Muscle of leg (tissue), 11 donors: ENCODE results near the gene ACKR3. TPM values are rescaled to one million over a fixed set of nuclear protein-coding genes. Genes with fewer than 3 reads are reported as not detected.

Source experiments
- DNase-seq: peaks from one replicate; pipeline ENCODE4 v3.0.0; 2013
- H3K27ac ChIP-seq: one replicate; pipeline ENCODE4 v1.5.1; 2013; ENCODE audit warnings: mild to moderate bottlenecking, low read length, control low read depth
- H3K27me3 ChIP-seq: one replicate; pipeline ENCODE4 v1.6.1; 2013; ENCODE audit warnings: low read length; ENCODE audit not compliant: control insufficient read depth, insufficient read depth
- H3K36me3 ChIP-seq: one replicate; pipeline ENCODE4 v1.6.1; 2013; ENCODE audit warnings: low read length; ENCODE audit not compliant: control insufficient read depth, insufficient read depth
- H3K4me1 ChIP-seq: one replicate; pipeline ENCODE4 v1.6.1; 2013; ENCODE audit warnings: low read length; ENCODE audit not compliant: control insufficient read depth, insufficient read depth
- H3K4me3 ChIP-seq: one replicate; pipeline ENCODE4 v1.5.1; 2013; ENCODE audit warnings: low read length, control low read depth
- H3K9me3 ChIP-seq: replicated peaks from 2 replicates; pipeline ENCODE4 v1.6.1; 2013; ENCODE audit warnings: low read depth, low read length; ENCODE audit not compliant: control insufficient read depth
- WGBS: methylation state at CpG from one replicate; pipeline ENCODE4 v1.1.5; 2013; ENCODE audit warnings: missing lambda C conversion rate; ENCODE audit not compliant: insufficient coverage; 5-methylcytosine and 5-hydroxymethylcytosine counted together
- polyA plus RNA-seq, 8 donors: library from polyadenylated mRNA; unstranded; fragments of 120-200 nt; gene quantifications; one replicate each; pipeline versions ENCODE4 v1.2.1 to v1.2.3, GENCODE V29; 2013; ENCODE audit warnings: inconsistent platforms in 1 of 8, low replicate concordance in 1 of 8; ENCODE audit not compliant: insufficient read length in 8 of 8, insufficient read depth in 1 of 8
- total RNA-seq: library from RNA; stranded (reverse); fragments of 120-200 nt; gene quantifications from one replicate; pipeline ENCODE4 v1.2.4, GENCODE V29; 2013

Gene ACKR3
- total and polyA plus RNA-seq, 9 donors: 14.7 to 29.3 (median 24.1) TPM

DNA sequence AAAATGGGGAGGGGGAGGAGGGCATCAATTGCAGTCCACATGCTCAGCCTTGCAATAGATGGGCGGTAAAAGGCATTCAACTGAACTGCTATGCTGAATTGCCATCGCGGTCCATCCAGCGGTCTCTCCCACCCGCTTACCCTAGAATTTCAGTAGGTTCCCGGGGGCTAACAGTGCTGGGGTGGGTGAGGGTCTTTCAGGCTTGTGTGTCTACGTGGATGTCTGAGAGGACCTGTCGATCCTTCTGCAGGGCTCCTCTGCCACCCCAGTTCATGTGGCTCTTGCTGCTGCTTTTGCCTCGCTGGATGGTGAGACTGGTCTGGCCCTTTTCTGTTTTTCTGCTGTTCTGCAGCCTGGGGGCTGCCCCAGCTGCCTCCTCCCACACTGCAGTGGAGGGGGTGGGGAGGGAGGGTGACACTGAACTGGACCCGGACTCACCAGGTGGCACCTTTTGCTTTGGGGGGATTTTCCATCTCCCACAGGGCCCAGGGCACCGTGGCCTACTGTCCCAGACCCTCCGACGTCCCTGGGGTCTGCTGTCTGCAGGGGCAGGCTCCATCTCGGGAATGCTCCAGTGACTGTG is 14.1 kb downstream of the ACKR3 start:
- H3K27me3 ChIP-seq: no peaks in the 10 kb centered on the region
- H3K4me1 ChIP-seq: no peaks in the 10 kb centered on the region
- H3K27ac ChIP-seq: no peak overlapping the region
- no peak for DNase-seq
- no peak overlapping the region for H3K4me3 ChIP-seq
- WGBS: 83% methylated on average over 10 of the region's 14 CpGs
- no peaks in the 10 kb centered on the region for H3K9me3 ChIP-seq
- peaks cover 14% of the 10 kb centered on the region for H3K36me3 ChIP-seq

DNA sequence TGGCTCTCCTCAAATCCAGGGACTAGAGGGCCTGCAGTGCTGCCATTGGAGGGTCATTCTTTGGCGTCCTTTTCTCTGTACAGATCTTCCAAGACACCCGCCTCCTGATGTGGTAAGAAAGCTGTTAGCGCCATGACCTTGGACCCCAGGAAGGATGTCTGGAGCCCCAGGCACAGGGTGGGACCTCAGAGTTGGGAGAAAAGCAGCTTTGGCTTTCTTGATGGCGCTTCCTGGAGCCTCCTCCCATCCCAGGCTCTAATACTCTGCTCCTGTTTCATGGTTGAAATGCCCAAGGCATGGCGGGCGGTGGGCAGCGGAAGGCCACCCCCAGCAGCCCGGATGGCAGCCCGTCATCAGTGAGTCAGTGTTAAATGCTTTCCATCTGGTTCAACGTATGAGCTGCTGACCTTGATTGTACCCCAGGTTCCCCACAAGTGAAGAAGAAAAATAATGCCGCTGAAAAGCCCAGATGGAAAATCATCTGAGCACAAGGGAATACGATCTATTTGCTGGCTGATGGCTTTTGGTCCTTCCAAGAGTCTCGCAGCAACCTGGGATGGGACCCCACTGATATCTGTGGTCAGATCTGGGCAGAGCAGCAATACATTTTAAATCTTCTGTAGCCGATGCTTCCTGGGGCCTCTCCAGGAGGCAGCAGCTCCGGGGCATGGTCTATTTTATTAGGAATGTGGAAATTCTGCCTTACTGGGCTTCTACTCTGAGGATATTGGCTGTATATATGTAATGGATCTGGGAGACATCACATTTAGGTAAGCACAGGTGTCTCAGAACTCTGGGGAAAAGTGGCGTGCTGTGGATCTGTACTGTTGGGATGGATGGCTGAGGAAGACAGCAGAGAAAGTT is 15.1 kb downstream of the ACKR3 start:
- DNase-seq: no peak
- WGBS: 71% methylated on average over 11 of the region's 16 CpGs
- Histone ChIP-seq H3K27ac (no peak overlapping the region), H3K9me3 (no peaks in the 10 kb centered on the region), H3K4me1 (peaks cover 5% of the 10 kb centered on the region), H3K4me3 (no peak overlapping the region), H3K27me3 (no peaks in the 10 kb centered on the region), H3K36me3 (peaks cover 14% of the 10 kb centered on the region)

DNA sequence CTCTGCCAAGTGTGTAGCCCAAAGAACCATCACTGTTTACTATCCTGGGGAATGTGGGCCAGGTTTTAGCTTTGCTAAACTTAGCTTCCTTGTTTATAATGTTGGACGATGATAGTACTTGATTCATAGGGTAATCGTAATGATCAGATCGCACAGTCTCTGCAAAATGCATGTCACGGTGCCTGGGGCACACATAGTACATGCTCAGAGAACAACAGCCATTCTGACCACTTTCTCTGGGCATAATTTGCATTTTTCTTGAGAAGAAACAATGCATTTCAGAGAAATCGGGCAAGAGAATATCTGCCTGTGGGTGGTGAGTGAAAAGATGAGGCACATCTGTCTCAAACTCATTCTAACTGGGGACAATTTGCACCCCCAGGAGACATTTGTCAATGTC is 16.3 kb downstream of the ACKR3 start:
- no peak for DNase-seq
- Histone ChIP-seq H3K4me3 (no peak overlapping the region), H3K9me3 (no peaks in the 10 kb centered on the region), H3K27ac (no peak overlapping the region), H3K27me3 (no peaks in the 10 kb centered on the region), H3K4me1 (peaks cover 5% of the 10 kb centered on the region), H3K36me3 (peaks cover 7% of the 10 kb centered on the region)
- no CpG with 5 or more reads among the region's 5 CpGs for WGBS

DNA sequence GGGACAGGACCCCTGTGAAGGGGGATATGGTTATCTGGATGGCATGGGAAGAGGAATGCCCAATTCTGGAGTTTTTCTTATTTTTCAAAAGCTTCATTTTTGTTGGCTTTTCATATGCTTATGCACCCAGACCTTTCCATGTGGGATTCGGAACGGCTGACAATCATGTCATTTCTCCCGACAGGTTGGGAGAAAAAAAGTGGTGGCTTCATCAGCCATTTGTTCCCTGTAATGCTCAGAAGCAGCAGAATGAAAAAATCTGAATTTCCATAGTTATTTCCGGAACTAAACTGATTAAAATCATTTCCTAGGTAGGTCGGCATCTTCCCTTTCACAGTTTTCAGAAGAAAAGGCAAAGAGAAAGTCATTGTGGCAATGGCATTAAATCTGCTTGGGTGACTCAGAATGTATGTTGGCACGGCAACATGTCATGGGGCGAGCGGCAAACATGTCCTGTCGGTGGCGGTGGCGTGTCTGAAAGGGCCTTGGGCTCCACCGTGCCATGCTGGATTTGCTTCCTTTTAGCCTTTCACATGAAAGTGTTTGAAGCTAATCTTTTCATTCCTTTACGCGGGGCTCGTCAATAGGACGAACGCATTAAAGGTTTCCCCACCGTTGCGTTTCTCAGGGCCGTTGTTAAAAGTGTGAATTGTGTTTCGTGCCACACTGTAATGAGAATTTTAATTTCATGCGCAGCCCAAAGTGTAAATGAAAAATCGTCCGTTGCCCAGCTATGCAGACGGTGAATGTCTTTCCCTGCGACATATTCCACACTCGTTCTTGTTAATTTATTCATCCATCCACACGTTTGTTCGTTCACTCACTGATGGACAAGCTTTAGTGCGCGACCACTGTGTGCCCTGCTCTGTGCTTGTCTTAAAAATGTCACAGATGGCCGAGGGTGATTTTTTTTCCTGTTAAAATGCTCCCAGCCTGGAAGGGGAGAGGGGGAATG is 18.5 kb downstream of the ACKR3 start:
- no peaks in the 10 kb centered on the region for H3K9me3 ChIP-seq
- H3K27me3 ChIP-seq: no peaks in the 10 kb centered on the region
- no peak overlapping the region for H3K27ac ChIP-seq
- no peaks in the 10 kb centered on the region for H3K36me3 ChIP-seq
- peaks cover 5% of the 10 kb centered on the region for H3K4me1 ChIP-seq
- no peak for DNase-seq
- H3K4me3 ChIP-seq: no peak overlapping the region
- 88% methylated on average over 28 of the region's 32 CpGs for WGBS

DNA sequence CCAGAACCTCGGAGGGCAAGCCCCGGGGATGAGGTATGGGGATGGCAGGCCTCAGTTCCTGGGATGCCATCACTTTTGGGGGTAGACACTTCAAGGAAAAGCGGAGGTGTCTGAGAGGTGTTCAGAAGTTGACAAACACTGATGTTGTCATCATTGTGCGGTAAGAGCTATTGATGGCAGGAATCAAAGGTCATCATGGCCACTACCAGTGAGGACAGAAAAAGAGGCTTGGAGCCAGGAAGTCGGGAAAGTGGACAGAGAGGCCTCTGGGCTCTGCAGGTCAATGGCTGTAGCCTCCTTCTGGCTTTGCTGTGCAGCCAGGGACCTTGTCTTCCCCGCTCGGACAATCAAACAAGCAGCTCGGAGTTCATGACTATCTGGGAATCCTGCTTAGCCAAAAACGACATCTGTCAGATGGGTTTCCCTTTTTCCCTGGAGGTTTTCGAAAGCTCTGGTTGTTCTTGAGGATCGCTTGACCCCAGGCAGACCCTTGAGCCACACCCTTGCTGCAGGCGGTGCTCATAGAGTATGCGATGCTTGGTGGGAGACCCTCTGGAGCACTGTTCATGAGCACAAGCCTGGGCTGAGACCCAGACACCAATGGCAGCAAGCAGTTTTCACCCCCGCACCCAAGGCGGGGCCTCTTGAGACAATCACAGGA is 19.4 kb downstream of the ACKR3 start:
- Histone ChIP-seq H3K36me3 (no peaks in the 10 kb centered on the region), H3K27me3 (no peaks in the 10 kb centered on the region), H3K9me3 (no peaks in the 10 kb centered on the region), H3K4me1 (peaks cover 5% of the 10 kb centered on the region), H3K27ac (no peak overlapping the region), H3K4me3 (no peak overlapping the region)
- DNase-seq: peak; percentile 86
- 58% methylated on average over 13 of the region's 15 CpGs for WGBS

DNA sequence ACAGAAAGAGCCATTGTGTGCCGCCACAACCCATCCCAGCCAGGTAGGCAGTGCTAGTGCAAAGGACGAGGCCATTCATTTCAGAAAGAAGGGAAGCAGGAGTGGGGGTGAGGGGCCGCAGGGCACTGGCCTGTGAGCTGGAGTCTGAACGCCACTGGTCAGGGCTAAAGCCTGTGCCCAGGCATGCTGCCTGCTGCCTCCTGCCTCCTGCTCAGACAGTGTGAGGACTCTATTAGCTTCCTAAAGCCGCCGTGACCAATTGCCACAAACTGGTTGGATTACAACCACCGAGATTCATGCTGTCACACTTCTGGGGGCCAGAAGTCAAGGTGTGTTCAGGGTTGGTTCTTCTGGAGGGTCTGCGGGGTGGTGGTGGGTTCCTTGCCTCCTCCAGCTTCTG is 21.2 kb downstream of the ACKR3 start:
- no peaks in the 10 kb centered on the region for H3K27me3 ChIP-seq
- DNase-seq: no peak
- no peaks in the 10 kb centered on the region for H3K9me3 ChIP-seq
- H3K4me3 ChIP-seq: no peak overlapping the region
- no peaks in the 10 kb centered on the region for H3K36me3 ChIP-seq
- H3K27ac ChIP-seq: no peak overlapping the region
- peaks cover 5% of the 10 kb centered on the region for H3K4me1 ChIP-seq
- WGBS: 85% methylated on average over 6 of the region's 8 CpGs

DNA sequence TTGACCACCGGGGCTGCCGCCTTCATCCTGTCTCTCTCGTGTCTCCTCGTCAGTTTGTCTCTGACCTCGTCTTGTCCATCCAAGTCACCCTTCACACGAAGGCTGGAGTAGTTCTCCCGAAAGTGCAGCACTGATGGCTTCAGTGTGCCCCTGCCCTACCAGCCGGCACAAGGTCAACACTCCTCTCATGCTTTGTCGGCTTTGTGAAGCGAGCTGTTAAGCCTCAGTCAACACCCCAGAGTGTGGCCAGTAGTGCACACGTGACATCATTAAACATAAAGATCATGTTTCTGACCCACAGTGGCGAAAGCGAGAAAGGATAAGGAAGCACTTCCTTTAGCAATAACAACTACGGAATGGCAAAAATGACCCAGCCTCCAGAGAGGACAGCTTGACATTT is 23.2 kb downstream of the ACKR3 start:
- no peaks in the 10 kb centered on the region for H3K27me3 ChIP-seq
- H3K9me3 ChIP-seq: no peaks in the 10 kb centered on the region
- DNase-seq: no peak
- 64% methylated on average over 10 of the region's 14 CpGs for WGBS
- no peak overlapping the region for H3K27ac ChIP-seq
- no peaks in the 10 kb centered on the region for H3K36me3 ChIP-seq
- H3K4me3 ChIP-seq: no peak overlapping the region
- peaks cover 5% of the 10 kb centered on the region for H3K4me1 ChIP-seq

DNA sequence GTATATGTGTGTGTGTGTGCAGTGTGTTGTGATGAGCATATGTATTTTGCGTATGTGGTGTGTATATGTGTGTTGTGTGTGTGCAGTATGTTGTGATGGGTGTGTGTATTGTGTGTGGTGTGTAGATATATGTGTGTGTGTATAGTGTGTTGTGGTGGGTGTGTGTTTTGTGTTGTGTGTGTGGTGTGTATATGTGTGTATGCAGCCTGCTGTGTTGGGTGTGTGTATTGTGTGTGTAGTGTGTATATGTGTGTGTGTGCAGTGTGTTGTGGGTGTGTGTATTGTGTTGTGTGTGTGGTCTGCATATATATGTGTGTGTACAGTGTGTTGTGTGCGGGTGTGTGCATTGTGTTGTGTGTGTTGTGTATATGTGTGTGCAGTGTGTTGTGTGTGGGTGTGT is 23.9 kb downstream of the ACKR3 start:
- H3K9me3 ChIP-seq: no peaks in the 10 kb centered on the region
- no peaks in the 10 kb centered on the region for H3K27me3 ChIP-seq
- no peak overlapping the region for H3K27ac ChIP-seq
- no peak overlapping the region for H3K4me3 ChIP-seq
- DNase-seq: no peak
- WGBS: 96% methylated on average over 2 of the region's 2 CpGs
- H3K4me1 ChIP-seq: peaks cover 5% of the 10 kb centered on the region
- H3K36me3 ChIP-seq: no peaks in the 10 kb centered on the region

DNA sequence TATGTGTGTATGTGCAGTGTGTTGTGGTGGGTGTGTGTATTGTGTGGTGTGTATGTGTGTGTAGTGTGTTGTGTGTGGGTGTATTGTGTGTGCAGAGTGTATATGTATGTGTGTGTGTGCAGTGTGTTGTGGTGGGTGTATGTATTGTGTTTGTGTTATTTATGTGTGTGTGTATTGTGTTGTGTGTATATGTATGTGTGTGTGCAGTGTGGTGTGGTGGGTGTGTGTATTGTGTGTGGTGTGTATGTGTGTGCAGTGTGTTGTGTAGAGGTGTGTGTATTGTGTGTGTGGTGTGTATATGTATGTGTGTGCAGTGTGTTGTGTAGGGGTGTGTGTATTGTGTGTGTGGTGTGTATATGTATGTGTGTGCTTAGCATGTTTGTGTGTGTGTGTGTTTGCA is 24.3 kb downstream of the ACKR3 start:
- Histone ChIP-seq H3K27ac (no peak overlapping the region), H3K36me3 (no peaks in the 10 kb centered on the region), H3K4me1 (peaks cover 5% of the 10 kb centered on the region), H3K27me3 (no peaks in the 10 kb centered on the region), H3K9me3 (no peaks in the 10 kb centered on the region), H3K4me3 (no peak overlapping the region)
- no peak for DNase-seq
